IMR-90 (cell line): ENCODE data around the gene PLP1. TPM values are rescaled to one million over a fixed set of nuclear protein-coding genes. Genes with fewer than 3 reads are reported as not detected.

Experiments used
- ATAC-seq: fragments of 200-7000 bp; cut with Tn5 transposase; 2 replicates; pipeline ENCODE4 v1.9.1; 2020; ENCODE audit warnings: low read depth, mild to moderate bottlenecking, moderate library complexity
- BruUV-seq: library from RNA; stranded (reverse); fragments of 400-500 nt; replicated peaks from 2 replicates; lab custom pipeline; 2021; lab: Mats Ljungman, UMichigan
- CTCF ChIA-PET: fragments of 300-600 bp; formaldehyde crosslinking; extraction: SDS; loops from one replicate; lab custom pipeline; 2021; ENCODE audit warnings: antibody characterized with exemption; lab: Yijun Ruan, JAX
- POLR2A ChIA-PET: fragments of 300-600 bp; sonication (Branson Sonifier 250); formaldehyde crosslinking; loops from one replicate; lab custom pipeline; 2022; ENCODE audit warnings: antibody characterized with exemption; ENCODE audit not compliant: unreplicated experiment; lab: Charles Lee
- DNase-seq: peaks from one replicate; pipeline ENCODE4 v3.0.0; 2013
- H2AFZ ChIP-seq: replicated peaks from 2 replicates; pipeline ENCODE3; 2013; ENCODE audit warnings: low read length, mild to moderate bottlenecking; ENCODE audit not compliant: poor library complexity
- H2AK5ac ChIP-seq: 2 replicates; pipeline ENCODE4 v1.6.1; 2013; ENCODE audit warnings: low read depth, low read length, inconsistent platforms
- H2AK9ac ChIP-seq: replicated peaks from 2 replicates; pipeline ENCODE3; 2013; ENCODE audit warnings: mild to moderate bottlenecking, low read depth, low read length, moderate library complexity; ENCODE audit not compliant: poor library complexity
- H2BK120ac ChIP-seq: 2 replicates; pipeline ENCODE4 v1.6.1; 2013; ENCODE audit warnings: low read depth, low read length, inconsistent platforms
- H2BK15ac ChIP-seq: 3 replicates; pipeline ENCODE4 v1.6.1; 2013; ENCODE audit warnings: low read depth, low read length, inconsistent platforms
- H2BK20ac ChIP-seq: 2 replicates; pipeline ENCODE4 v1.6.1; 2013; ENCODE audit warnings: low read depth, mild to moderate bottlenecking, inconsistent platforms, low read length, moderate library complexity
- H2BK5ac ChIP-seq: 2 replicates; pipeline ENCODE4 v1.6.1; 2013; ENCODE audit warnings: mild to moderate bottlenecking, low read depth, low read length, inconsistent platforms; ENCODE audit not compliant: poor library complexity, severe bottlenecking
- H3K14ac ChIP-seq: replicated peaks from 2 replicates; pipeline ENCODE4 v1.6.1; 2013; ENCODE audit warnings: low read depth, low read length, inconsistent platforms
- H3K18ac ChIP-seq: 2 replicates; pipeline ENCODE4 v1.6.1; 2013; ENCODE audit warnings: low read depth, low read length, control low read depth
- H3K23ac ChIP-seq: 2 replicates; pipeline ENCODE4 v1.6.1; 2013; ENCODE audit warnings: low read depth, low read length, inconsistent platforms
- H3K27ac ChIP-seq: 2 replicates; pipeline ENCODE4 v1.5.1; 2013; ENCODE audit warnings: mild to moderate bottlenecking, control low read depth, low read length; ENCODE audit not compliant: insufficient read depth
- H3K27me3 ChIP-seq: 2 replicates; pipeline ENCODE4 v1.6.1; 2013; ENCODE audit warnings: low read length; ENCODE audit not compliant: control insufficient read depth, insufficient read depth
- H3K36me3 ChIP-seq: 2 replicates; pipeline ENCODE4 v1.6.1; 2013; ENCODE audit warnings: low read length, mixed read lengths; ENCODE audit not compliant: control insufficient read depth, insufficient read depth
- H3K4ac ChIP-seq: 2 replicates; pipeline ENCODE4 v1.6.1; 2013; ENCODE audit warnings: low read depth, low read length, inconsistent platforms
- H3K4me1 ChIP-seq: 2 replicates; pipeline ENCODE4 v1.6.1; 2013; ENCODE audit warnings: low read length, mixed read lengths; ENCODE audit not compliant: control insufficient read depth, insufficient read depth
- H3K4me2 ChIP-seq: 2 replicates; pipeline ENCODE4 v1.6.1; 2013; ENCODE audit warnings: low read depth, mild to moderate bottlenecking, control low read depth, low read length, moderate library complexity
- H3K4me3 ChIP-seq: 2 replicates; pipeline ENCODE4 v1.5.1; 2013; ENCODE audit warnings: low read depth, mild to moderate bottlenecking, control low read depth, low read length, moderate library complexity; ENCODE audit not compliant: insufficient read depth
- H3K56ac ChIP-seq: 2 replicates; pipeline ENCODE4 v1.6.1; 2013; ENCODE audit warnings: low read length, inconsistent platforms; ENCODE audit not compliant: insufficient read depth; ENCODE audit errors: extremely low read depth
- H3K79me1 ChIP-seq, 2 experiments: 2 replicates each; pipeline ENCODE4 v1.6.1; 2013; ENCODE audit warnings: low read length in 2 of 2, inconsistent platforms in 1 of 2, low read depth in 1 of 2
- H3K9ac ChIP-seq: 2 replicates; pipeline ENCODE4 v1.6.1; 2013; ENCODE audit warnings: low read depth, low read length, control low read depth
- H3K9me1 ChIP-seq: 2 replicates; pipeline ENCODE4 v1.6.1; 2013; ENCODE audit warnings: low read length, inconsistent platforms; ENCODE audit not compliant: insufficient read depth
- H3K9me3 ChIP-seq: 2 replicates; pipeline ENCODE4 v1.6.1; 2013; ENCODE audit warnings: low read length; ENCODE audit not compliant: control insufficient read depth, insufficient read depth
- H4K20me1 ChIP-seq: 2 replicates; pipeline ENCODE4 v1.6.1; 2013; ENCODE audit warnings: low read length, inconsistent platforms; ENCODE audit not compliant: insufficient read depth
- H4K5ac ChIP-seq: 2 replicates; pipeline ENCODE4 v1.6.1; 2013; ENCODE audit warnings: mild to moderate bottlenecking, low read depth, low read length, control low read depth
- H4K8ac ChIP-seq, 2 experiments: 2 replicates each; pipeline ENCODE4 v1.6.1; 2013; ENCODE audit warnings: low read depth in 2 of 2, low read length in 2 of 2, control low read depth in 1 of 2, inconsistent platforms in 1 of 2
- H4K91ac ChIP-seq: 2 replicates; pipeline ENCODE4 v1.6.1; 2013; ENCODE audit warnings: low read depth, low read length, inconsistent platforms; ENCODE audit not compliant: insufficient read depth
- BHLHE40 ChIP-seq: fragments of 150-350 bp; IDR thresholded peaks from 2 replicates; pipeline ENCODE4 v1.6.1; 2016; ENCODE audit warnings: mild to moderate bottlenecking, low read depth, low read length
- CEBPB ChIP-seq: IDR thresholded peaks from 2 replicates; pipeline ENCODE4 v1.6.1; 2012; ENCODE audit warnings: low read depth, low read length, improper control_type of control experiment
- CHD1 ChIP-seq: IDR thresholded peaks from 2 replicates; pipeline ENCODE4 v1.6.1; 2012; ENCODE audit warnings: low read depth, low read length, improper control_type of control experiment
- CTCF ChIP-seq: conservative IDR thresholded peaks from 2 replicates; pipeline ENCODE4 v1.5.1; 2012; ENCODE audit warnings: mild to moderate bottlenecking, low read depth, low read length, improper control_type of control experiment
- ELK1 ChIP-seq: fragments of 150-350 bp; IDR thresholded peaks from 2 replicates; pipeline ENCODE4 v1.6.1; 2016; ENCODE audit warnings: low read depth, mild to moderate bottlenecking, low read length, moderate library complexity, borderline replicate concordance
- MAZ ChIP-seq: IDR thresholded peaks from 2 replicates; pipeline ENCODE4 v1.6.1; 2012; ENCODE audit warnings: low read depth, mild to moderate bottlenecking, low read length, improper control_type of control experiment, moderate library complexity, borderline replicate concordance
- MXI1 ChIP-seq: IDR thresholded peaks from 2 replicates; pipeline ENCODE4 v1.6.1; 2012; ENCODE audit warnings: low read depth, mild to moderate bottlenecking, low read length, moderate library complexity, borderline replicate concordance
- NFE2L2 ChIP-seq: fragments of 150-350 bp; IDR thresholded peaks from 2 replicates; pipeline ENCODE4 v1.6.1; 2016; ENCODE audit warnings: low read depth, mild to moderate bottlenecking, low read length
- POLR2A ChIP-seq: IDR thresholded peaks from 2 replicates; pipeline ENCODE4 v1.6.1; 2012; ENCODE audit warnings: mild to moderate bottlenecking, low read depth, low read length
- RAD21 ChIP-seq: IDR thresholded peaks from 2 replicates; pipeline ENCODE4 v1.6.1; 2012; ENCODE audit warnings: low read length, improper control_type of control experiment
- RCOR1 ChIP-seq: IDR thresholded peaks from 2 replicates; pipeline ENCODE4 v1.6.1; 2012; ENCODE audit warnings: mild to moderate bottlenecking, low read length, improper control_type of control experiment; ENCODE audit not compliant: insufficient replicate concordance
- RFX5 ChIP-seq: IDR thresholded peaks from 2 replicates; pipeline ENCODE4 v1.8.0; 2012; ENCODE audit warnings: low read depth, mild to moderate bottlenecking, low read length, moderate library complexity
- USF2 ChIP-seq: fragments of 150-350 bp; IDR thresholded peaks from 2 replicates; pipeline ENCODE4 v1.6.1; 2017; ENCODE audit warnings: mild to moderate bottlenecking, antibody characterized with exemption, low read length, low read depth
- WGBS, 2 experiments: methylation state at CpG; one replicate each; pipeline versions ENCODE4 v1.1.5 to v1.1.7; 2013; ENCODE audit warnings: missing lambda C conversion rate in 2 of 2; ENCODE audit not compliant: insufficient read length in 1 of 2; ENCODE audit errors: extremely low coverage in 2 of 2; 5-methylcytosine and 5-hydroxymethylcytosine counted together
- dilution Hi-C: fragments of 300-500 bp; cut with HindIII; formaldehyde crosslinking; loops from one replicate; pipeline ENCODE4 v1.14.3; 2018; ENCODE audit warnings: low sequenced_read_pairs; ENCODE audit not compliant: unreplicated experiment
- in situ Hi-C: fragments of 300-500 bp; cut with MboI; formaldehyde crosslinking; loops from 3 replicates; pipeline ENCODE4 v1.14.3; 2019; ENCODE audit warnings: low sequenced_read_pairs, inconsistent platforms, mixed read lengths
- intact Hi-C: fragments of 100-400 bp; cut with micrococcal nuclease; formaldehyde crosslinking; loops from 2 replicates; pipeline ENCODE4 v1.10.0; 2022
- polyA plus RNA-seq, 3 experiments: library from polyadenylated mRNA; depleted of rRNA; stranded (reverse); fragments of >200 nt; gene quantifications; 2 replicates each; pipeline ENCODE4 v1.2.3, GENCODE V29; 2012; ENCODE audit warnings: low replicate concordance in 1 of 3
- total RNA-seq: library from RNA; depleted of rRNA; stranded (reverse); fragments of >200 nt; gene quantifications from 2 replicates; pipeline ENCODE4 v1.2.3, GENCODE V29; 2012

Gene PLP1
- total and polyA plus RNA-seq, 2 of the 4 experiments (the other 2 are of a cell fraction), result 0.18 to 0.62 TPM

- no peak overlapping the region for H3K9ac ChIP-seq
- no peak overlapping the region for H2AFZ ChIP-seq
- no peak overlapping the region for H2AK5ac ChIP-seq
- ATAC-seq (no peak), DNase-seq (peak; percentile 27)
- H3K36me3 ChIP-seq, result no peaks in the 10 kb centered on the region
- dilution Hi-C loops (no loop called here), in situ Hi-C loops (no loop called here), intact Hi-C loops (no loop called here)
- peaks cover 18% of the 10 kb centered on the region for H3K27me3 ChIP-seq
- H3K4me3 ChIP-seq, result no peak overlapping the region
- no peak overlapping the region for H4K5ac ChIP-seq
- H3K4me2 ChIP-seq, result no peak overlapping the region
- H2AK9ac ChIP-seq, result no peak overlapping the region
- H3K18ac ChIP-seq, result no peak overlapping the region
- 0 out of 2 replicates have a peak overlapping the region, but pooled peaks have one; percentile 3 for H2BK20ac ChIP-seq
- no peak overlapping the region for H3K4ac ChIP-seq
- no peak overlapping the region for H2BK120ac ChIP-seq
- no peaks in the 10 kb centered on the region for H4K20me1 ChIP-seq
- no peak overlapping the region for H3K56ac ChIP-seq
- H3K27ac ChIP-seq, result no peak overlapping the region
- H4K91ac ChIP-seq, result no peak overlapping the region
- no peak overlapping the region for H4K8ac ChIP-seq
- TF ChIP-seq USF2, result no peak
- TF ChIP-seq RCOR1, result no peak
- no peak for TF ChIP-seq NFE2L2
- no peak for TF ChIP-seq MXI1
- no peak for TF ChIP-seq CHD1
- TF ChIP-seq POLR2A, result no peak
- no peak for TF ChIP-seq MAZ
- no peak for TF ChIP-seq CTCF
- no peak for TF ChIP-seq BHLHE40
- TF ChIP-seq ELK1, result no peak
- no peak for TF ChIP-seq CEBPB
- TF ChIP-seq RAD21, result no peak
- TF ChIP-seq RFX5, result no peak
- H3K79me1 ChIP-seq, result no peaks in the 10 kb centered on the region
- no peak overlapping the region for H2BK5ac ChIP-seq
- no peaks in the 10 kb centered on the region for H3K9me3 ChIP-seq
- POLR2A ChIA-PET, result interaction anchor here (0.6 kb wide), 1 partner anchor 12 kb away, joined by 3 read pairs; no protein-coding TSS in a partner anchor
- no peak overlapping the region for H2BK15ac ChIP-seq
- CTCF ChIA-PET, result no interaction called here
- BruUV-seq, result no TSS peak
- H3K4me1 ChIP-seq, result peaks cover 9% of the 10 kb centered on the region; the same call in 1 of the 2 replicates
- WGBS, 2 experiments, result no CpG with 5 or more reads among the region's 4 CpGs
- H3K23ac ChIP-seq, result no peak overlapping the region
- 0 out of 2 replicates have a peak, but pooled peaks cover 3% of the 10 kb centered on the region for H3K9me1 ChIP-seq
- H3K14ac ChIP-seq, result no peak overlapping the region
Observed at GRCh38 chrX:103791228-103791627, 14.6 kb downstream of the PLP1 start.
